Natural killer cell (primary cell): ENCODE data around the gene LUC7L. TPM values are rescaled to one million over a fixed set of nuclear protein-coding genes. Genes with fewer than 3 reads are reported as not detected.

Experiments used
- ATAC-seq, 3 donors: fragments of 150-1000 bp in 2 of 3; fragments of 200-7000 bp in 1 of 3; cut with Tn5 transposase; 1 replicate in 1 of 3; 2 replicates in 2 of 3; pipeline ENCODE4 v1.10.0; 2021; ENCODE audit warnings: mild to moderate bottlenecking in 2 of 3, moderate library complexity in 2 of 3
- DNase-seq, 2 donors: peaks; one replicate each; pipeline versions ENCODE4 v3.0.0 to v3.0.0-alpha.2; 2013 to 2021; ENCODE audit warnings: mixed read lengths in 1 of 2
- H3K27ac ChIP-seq: one replicate; pipeline ENCODE4 v1.5.1; 2013; ENCODE audit warnings: mild to moderate bottlenecking, low read length
- H3K27me3 ChIP-seq: one replicate; pipeline ENCODE4 v1.6.1; 2013; ENCODE audit warnings: low read length; ENCODE audit not compliant: control insufficient read depth, insufficient read depth
- H3K36me3 ChIP-seq: one replicate; pipeline ENCODE4 v1.6.1; 2013; ENCODE audit warnings: low read length; ENCODE audit not compliant: control insufficient read depth, insufficient read depth
- H3K4me1 ChIP-seq: one replicate; pipeline ENCODE4 v1.6.1; 2013; ENCODE audit warnings: low read length; ENCODE audit not compliant: control insufficient read depth, insufficient read depth
- H3K4me3 ChIP-seq: one replicate; pipeline ENCODE4 v1.5.1; 2013; ENCODE audit warnings: low read length
- H3K9me3 ChIP-seq: one replicate; pipeline ENCODE4 v1.6.1; 2013; ENCODE audit warnings: low read length; ENCODE audit not compliant: control insufficient read depth, insufficient read depth
- H3K27ac Mint-ChIP-seq, 2 donors: one replicate each; pipeline ENCODE4 v1.8.0; 2022; ENCODE audit warnings: mild to moderate bottlenecking in 2 of 2, mixed read lengths in 2 of 2, moderate library complexity in 1 of 2
- H3K27me3 Mint-ChIP-seq, 2 donors: one replicate each; pipeline ENCODE4 v1.8.0; 2022; ENCODE audit warnings: low read depth in 2 of 2, mixed read lengths in 2 of 2
- H3K36me3 Mint-ChIP-seq: one replicate; pipeline ENCODE4 v1.8.0; 2022; ENCODE audit warnings: mixed read lengths
- H3K4me1 Mint-ChIP-seq, 2 donors: one replicate each; pipeline ENCODE4 v1.8.0; 2022; ENCODE audit warnings: mixed read lengths in 2 of 2
- H3K4me3 Mint-ChIP-seq: one replicate; pipeline ENCODE4 v1.8.0; 2022; ENCODE audit warnings: mild to moderate bottlenecking, moderate library complexity, mixed read lengths
- H3K9me3 Mint-ChIP-seq, 2 donors: one replicate each; pipeline ENCODE4 v1.8.0; 2022; ENCODE audit warnings: mixed read lengths in 2 of 2
- CTCF ChIP-seq: fragments of 200-600 bp; IDR thresholded peaks from one replicate; pipeline ENCODE4 v1.8.0; 2022; ENCODE audit warnings: antibody characterized with exemption
- WGBS: methylation state at CpG from one replicate; pipeline ENCODE4 v1.1.7; 2013; ENCODE audit warnings: missing lambda C conversion rate; ENCODE audit not compliant: insufficient coverage; 5-methylcytosine and 5-hydroxymethylcytosine counted together
- intact Hi-C: fragments of 100-400 bp; cut with micrococcal nuclease; formaldehyde crosslinking; loops from one replicate; pipeline ENCODE4 v1.14.2; 2022
- total RNA-seq, 4 donors: library from RNA; stranded (reverse); fragments of 120-200 nt in 1 of 4; gene quantifications; one replicate each; pipeline versions ENCODE4 v1.2.3 to v1.2.4, GENCODE V29; 2013 to 2022

Gene LUC7L
- total RNA-seq, 3 donors from 2014 or later (not counting 1 experiment from before 2014, with no cell fraction given) = 129 to 168 (median 153) TPM

- Mint-ChIP-seq H3K36me3 (no peaks in the 10 kb centered on the region), H3K27ac (no peak overlapping the region), H3K27me3 (no peaks in the 10 kb centered on the region), H3K4me3 (no peak overlapping the region), H3K4me1 (no peaks in the 10 kb centered on the region), H3K9me3 (no peaks in the 10 kb centered on the region)
- 98% methylated on average over 5 of the region's 5 CpGs for WGBS
- no peak for TF ChIP-seq CTCF
- Histone ChIP-seq H3K27ac (no peak overlapping the region), H3K36me3 (peaks cover 55% of the 10 kb centered on the region), H3K27me3 (no peaks in the 10 kb centered on the region), H3K4me1 (no peaks in the 10 kb centered on the region), H3K9me3 (no peaks in the 10 kb centered on the region), H3K4me3 (no peak overlapping the region)
- no peak for ATAC-seq
- intact Hi-C loops = no loop called here
- no peak for DNase-seq
These were observed 28.9 kb downstream of the LUC7L start for GRCh38 chr16:200388-200787.

- no peak for TF ChIP-seq CTCF
- no peaks in the 10 kb centered on the region for H3K36me3 Mint-ChIP-seq
- H3K27me3 ChIP-seq = no peaks in the 10 kb centered on the region
- no peak for DNase-seq
- no peak overlapping the region for H3K4me3 Mint-ChIP-seq
- ATAC-seq = no peak
- no peak overlapping the region for H3K27ac ChIP-seq
- H3K4me1 ChIP-seq = no peaks in the 10 kb centered on the region
- H3K27me3 Mint-ChIP-seq = no peaks in the 10 kb centered on the region
- 92% methylated on average over 6 of the region's 6 CpGs for WGBS
- no peaks in the 10 kb centered on the region for H3K9me3 Mint-ChIP-seq
- intact Hi-C loops = no loop called here
- H3K9me3 ChIP-seq = no peaks in the 10 kb centered on the region
- H3K4me3 ChIP-seq = no peak overlapping the region
- H3K27ac Mint-ChIP-seq = no peak overlapping the region
- peaks cover 66% of the 10 kb centered on the region for H3K36me3 ChIP-seq
- H3K4me1 Mint-ChIP-seq = peaks cover 0 to 5% of the 10 kb centered on the region in 2 donors
These were observed 34.7 kb downstream of the LUC7L start for GRCh38 chr16:194516-194915.

GRCh38 chr16:193441-193840, 35.8 kb downstream of the LUC7L start:
- Mint-ChIP-seq H3K4me3 (no peak overlapping the region), H3K27ac (no peak overlapping the region), H3K4me1 (peaks cover 0 to 5% of the 10 kb centered on the region in 2 donors), H3K27me3 (no peaks in the 10 kb centered on the region), H3K36me3 (no peaks in the 10 kb centered on the region), H3K9me3 (no peaks in the 10 kb centered on the region)
- ATAC-seq (no peak), DNase-seq (no peak)
- Histone ChIP-seq H3K36me3 (peaks cover 67% of the 10 kb centered on the region), H3K4me1 (no peaks in the 10 kb centered on the region), H3K4me3 (no peak overlapping the region), H3K9me3 (no peaks in the 10 kb centered on the region), H3K27me3 (no peaks in the 10 kb centered on the region), H3K27ac (no peak overlapping the region)
- intact Hi-C loops = no loop called here
- TF ChIP-seq CTCF = no peak
- WGBS = 97% methylated on average over 15 of the region's 15 CpGs

- H3K27me3 ChIP-seq = no peaks in the 10 kb centered on the region
- H3K4me3 ChIP-seq = no peak overlapping the region
- H3K36me3 Mint-ChIP-seq = no peaks in the 10 kb centered on the region
- no peak for TF ChIP-seq CTCF
- DNase-seq (no peak), ATAC-seq (no peak)
- peaks cover 0 to 5% of the 10 kb centered on the region in 2 donors for H3K4me1 Mint-ChIP-seq
- H3K4me1 ChIP-seq = no peaks in the 10 kb centered on the region
- no peak overlapping the region for H3K4me3 Mint-ChIP-seq
- 98% methylated on average over 10 of the region's 11 CpGs for WGBS
- no peak overlapping the region for H3K27ac Mint-ChIP-seq
- no peaks in the 10 kb centered on the region for H3K9me3 ChIP-seq
- H3K27me3 Mint-ChIP-seq = no peaks in the 10 kb centered on the region
- no peaks in the 10 kb centered on the region for H3K9me3 Mint-ChIP-seq
- intact Hi-C loops = no loop called here
- peaks cover 65% of the 10 kb centered on the region for H3K36me3 ChIP-seq
- H3K27ac ChIP-seq = no peak overlapping the region
These were observed 36.6 kb downstream of the LUC7L start for GRCh38 chr16:192686-193085.
